GM18498 (cell line): Measurements from ENCODE around the gene DEFB114.
A peak's percentile ranks its signal among the peaks of the same experiment; 100 is the strongest.
"Not testable (repeated sequence)": the region's sequence is repeated elsewhere in the genome, so short reads cannot be mapped to it uniquely, and the experiment has no call there.

ENCODE experiments used
- ATAC-seq: cut with Tn5 transposase; IDR thresholded peaks from one replicate; pipeline ENCODE4 v1.9.1; 2021; ENCODE audit warnings: mild to moderate bottlenecking, moderate library complexity; ENCODE audit not compliant: unreplicated experiment

DEFB114 gene

GRCh38 chr6:49964064-49964463, at the start of gene DEFB114:
DEFB114 (minus strand) TSS chr6:49964164; CDS start chr6:49964105, 59 bp downstream.
- no peak for ATAC-seq

GRCh38 chr6:50007819-50008218, 43.9 kb upstream of the DEFB114 start:
- no peak for ATAC-seq

GRCh38 chr6:50003139-50003538, 39.2 kb upstream of the DEFB114 start:
- no peak for ATAC-seq

- no peak for ATAC-seq
These were observed 31.3 kb upstream of the DEFB114 start for GRCh38 chr6:49995278-49995677.

GRCh38 chr6:49988900-49989299, 24.9 kb upstream of the DEFB114 start:
- no peak for ATAC-seq

- ATAC-seq = no peak
These were observed 23.8 kb upstream of the DEFB114 start for GRCh38 chr6:49987749-49988148.

- no peak for ATAC-seq
These were observed 22.6 kb upstream of the DEFB114 start for GRCh38 chr6:49986551-49986950.

- no peak for ATAC-seq
These were observed 18.1 kb upstream of the DEFB114 start for GRCh38 chr6:49982046-49982445.

- peak; percentile 50 for ATAC-seq
These were observed 16.9 kb upstream of the DEFB114 start for GRCh38 chr6:49980898-49981297.

GRCh38 chr6:49979584-49979983, 15.6 kb upstream of the DEFB114 start:
- no peak for ATAC-seq

- ATAC-seq = peak; percentile 65
These were observed 14.6 kb upstream of the DEFB114 start for GRCh38 chr6:49978332-49979226.

- ATAC-seq = no peak
These were observed 5.6 kb upstream of the DEFB114 start, which contains the start of gene DEFB113 for GRCh38 chr6:49969605-49970004. DEFB113 (minus strand) TSS chr6:49969625; CDS start chr6:49969625, 0 bp downstream.

GRCh38 chr6:49966823-49967222, 2.9 kb upstream of the DEFB114 start:
- ATAC-seq = no peak

- no peak for ATAC-seq
These were observed 2.4 kb upstream of the DEFB114 start for GRCh38 chr6:49966334-49966733.

GRCh38 chr6:49958180-49958579, 5.8 kb downstream of the DEFB114 start:
- no peak for ATAC-seq

- ATAC-seq = no peak
These were observed 8.1 kb downstream of the DEFB114 start for GRCh38 chr6:49955847-49956246.

- no peak for ATAC-seq
These were observed 12.0 kb downstream of the DEFB114 start for GRCh38 chr6:49951926-49952325.

- no peak for ATAC-seq
These were observed 13.6 kb downstream of the DEFB114 start for GRCh38 chr6:49950415-49950751.

- ATAC-seq = no peak
These were observed 14.9 kb downstream of the DEFB114 start for GRCh38 chr6:49949062-49949461.

- no peak for ATAC-seq
These were observed 17.1 kb downstream of the DEFB114 start for GRCh38 chr6:49946835-49947234.

- not testable (repeated sequence) for ATAC-seq
These were observed 19.9 kb downstream of the DEFB114 start for GRCh38 chr6:49944068-49944467.

GRCh38 chr6:49939993-49940498, 23.9 kb downstream of the DEFB114 start:
- no peak for ATAC-seq
